H1 (cell line): Measurements from ENCODE around the gene ANKRD11. TPM values are rescaled to one million over a fixed set of nuclear protein-coding genes. Genes with fewer than 3 reads are reported as not detected.
"Not testable (repeated sequence)": the region's sequence is repeated elsewhere in the genome, so short reads cannot be mapped to it uniquely, and the experiment has no call there.

Source experiments
- CTCF ChIA-PET: fragments of 300-600 bp; sonication (Branson Sonifier 250); formaldehyde crosslinking; loops from one replicate; lab custom pipeline; 2021; ENCODE audit not compliant: partially characterized antibody; lab: Charles Lee
- POLR2A ChIA-PET: fragments of 300-600 bp; sonication (Branson Sonifier 250); formaldehyde crosslinking; loops from one replicate; lab custom pipeline; 2021; ENCODE audit warnings: inconsistent platforms; ENCODE audit not compliant: partially characterized antibody; lab: Charles Lee
- DNase-seq, 2 experiments: peaks; one replicate each; pipeline versions ENCODE4 v3.0.0 to v3.0.0-alpha.2; 2010 to 2022; ENCODE audit warnings: low spot score in 2 of 2, low read depth in 1 of 2, mixed read lengths in 1 of 2
- FAIRE-seq: peaks from 2 replicates; lab custom pipeline; 2011; peaks lifted over from hg19 to GRCh38; lab: Jason Lieb, UNC
- H2AFZ ChIP-seq: 2 replicates; pipeline ENCODE4 v1.8.1; 2012; ENCODE audit warnings: low read length, inconsistent platforms
- H2AK5ac ChIP-seq: 2 replicates; pipeline ENCODE4 v1.6.1; 2013; ENCODE audit warnings: low read depth, low read length
- H2BK120ac ChIP-seq: replicated peaks from 2 replicates; pipeline ENCODE3; 2013; ENCODE audit warnings: low read depth, low read length, inconsistent platforms
- H2BK12ac ChIP-seq: 2 replicates; pipeline ENCODE4 v1.6.1; 2013; ENCODE audit warnings: low read depth, low read length
- H2BK15ac ChIP-seq: 2 replicates; pipeline ENCODE4 v1.6.1; 2013; ENCODE audit warnings: low read length
- H2BK20ac ChIP-seq: 2 replicates; pipeline ENCODE4 v1.6.1; 2013; ENCODE audit warnings: low read length
- H2BK5ac ChIP-seq: 2 replicates; pipeline ENCODE4 v1.6.1; 2013; ENCODE audit warnings: low read depth, low read length
- H3K14ac ChIP-seq: 2 replicates; pipeline ENCODE4 v1.6.1; 2013; ENCODE audit warnings: inconsistent platforms; ENCODE audit not compliant: insufficient read length
- H3K18ac ChIP-seq: 2 replicates; pipeline ENCODE4 v1.6.1; 2013; ENCODE audit warnings: low read length; ENCODE audit errors: extremely low read depth
- H3K23ac ChIP-seq: 2 replicates; pipeline ENCODE4 v1.6.1; 2013; ENCODE audit warnings: inconsistent platforms; ENCODE audit not compliant: insufficient read length
- H3K23me2 ChIP-seq: 2 replicates; pipeline ENCODE4 v1.6.1; 2013; ENCODE audit warnings: low read depth, low read length
- H3K27ac ChIP-seq: 2 replicates; pipeline ENCODE4 v1.6.1; 2011; ENCODE audit warnings: low read depth, low read length, inconsistent platforms
- H3K27me3 ChIP-seq, 4 experiments: replicated peaks in 1 of 4; 1 replicate in 1 of 4; 2 replicates in 3 of 4; pipeline versions ENCODE4 v1.6.1 to v1.8.1; 2011 to 2013; ENCODE audit warnings: low read length in 3 of 4, mild to moderate bottlenecking in 3 of 4, inconsistent platforms in 2 of 4, mixed read lengths in 2 of 4, moderate library complexity in 1 of 4; ENCODE audit not compliant: control insufficient read depth in 3 of 4, insufficient read depth in 3 of 4; ENCODE audit errors: extremely low read depth in 1 of 4
- H3K36me3 ChIP-seq, 4 experiments: 2 replicates each; pipeline versions ENCODE4 v1.6.1 to v1.8.1; 2011 to 2013; ENCODE audit warnings: mild to moderate bottlenecking in 4 of 4, low read length in 3 of 4, moderate library complexity in 2 of 4, control low read depth in 1 of 4, inconsistent platforms in 1 of 4; ENCODE audit not compliant: insufficient read depth in 4 of 4, control insufficient read depth in 2 of 4
- H3K4ac ChIP-seq: replicated peaks from 2 replicates; pipeline ENCODE3; 2013; ENCODE audit warnings: low read length, low read depth, mixed read lengths, inconsistent platforms; ENCODE audit not compliant: insufficient read length
- H3K4me1 ChIP-seq, 4 experiments: replicated peaks in 1 of 4; 1 replicate in 1 of 4; 2 replicates in 3 of 4; pipeline versions ENCODE4 v1.6.1 to v1.8.1; 2011 to 2013; ENCODE audit warnings: low read length in 3 of 4, inconsistent platforms in 2 of 4, mixed read lengths in 1 of 4; ENCODE audit not compliant: insufficient read depth in 4 of 4, control insufficient read depth in 3 of 4
- H3K4me2 ChIP-seq, 2 experiments: 2 replicates each; pipeline versions ENCODE4 v1.6.1 to v1.8.1; 2011 to 2013; ENCODE audit warnings: low read depth in 2 of 2, low read length in 2 of 2, control low read depth in 1 of 2, inconsistent platforms in 1 of 2, mild to moderate bottlenecking in 1 of 2; ENCODE audit not compliant: insufficient read depth in 1 of 2
- H3K4me3 ChIP-seq, 4 experiments: fragments of 200-600, 300-600 bp in 1 of 4; sonication (generic), shearing (Covaris generic), sonication (Bioruptor Twin) in 1 of 4; 2 replicates each; pipeline versions ENCODE4 v1.5.1 to v1.8.1; 2011 to 2016; ENCODE audit warnings: low read length in 4 of 4, low read depth in 3 of 4, control low read depth in 2 of 4, inconsistent platforms in 2 of 4, mild to moderate bottlenecking in 2 of 4, mixed read lengths in 1 of 4, moderate library complexity in 1 of 4; ENCODE audit not compliant: insufficient read depth in 2 of 4; ENCODE audit errors: extremely low read depth in 1 of 4
- H3K56ac ChIP-seq: replicated peaks from 2 replicates; pipeline ENCODE3; 2013; ENCODE audit warnings: low read depth, mild to moderate bottlenecking, mixed read lengths, low read length, inconsistent platforms; ENCODE audit not compliant: insufficient read length
- H3K79me1 ChIP-seq: 2 replicates; pipeline ENCODE4 v1.6.1; 2013; ENCODE audit warnings: low read depth, low read length, control low read depth
- H3K79me2 ChIP-seq, 2 experiments: 2 replicates each; pipeline versions ENCODE4 v1.6.1 to v1.8.1; 2012 to 2013; ENCODE audit warnings: low read length in 2 of 2, mild to moderate bottlenecking in 2 of 2, inconsistent platforms in 1 of 2; ENCODE audit not compliant: insufficient read depth in 2 of 2, control insufficient read depth in 1 of 2
- H3K9ac ChIP-seq, 4 experiments: replicated peaks in 1 of 4; 1 replicate in 1 of 4; 2 replicates in 3 of 4; pipeline versions ENCODE4 v1.6.1 to v1.8.1; 2011 to 2013; ENCODE audit warnings: low read depth in 3 of 4, low read length in 3 of 4, control low read depth in 2 of 4, mild to moderate bottlenecking in 2 of 4, moderate library complexity in 2 of 4, inconsistent platforms in 1 of 4; ENCODE audit errors: extremely low read depth in 1 of 4
- H3K9me3 ChIP-seq, 2 experiments: 2 replicates each; pipeline versions ENCODE4 v1.6.1 to v1.8.1; 2012 to 2013; ENCODE audit warnings: mild to moderate bottlenecking in 2 of 2, moderate library complexity in 2 of 2, control low read depth in 1 of 2, inconsistent platforms in 1 of 2, low read depth in 1 of 2, low read length in 1 of 2, mixed read lengths in 1 of 2; ENCODE audit not compliant: insufficient read depth in 2 of 2
- H4K20me1 ChIP-seq, 2 experiments: replicated peaks in 1 of 2; 2 replicates each; pipeline versions ENCODE3 to v1.8.1; 2011 to 2013; ENCODE audit warnings: inconsistent platforms in 2 of 2, low read length in 2 of 2, mild to moderate bottlenecking in 1 of 2; ENCODE audit not compliant: insufficient read depth in 2 of 2, control insufficient read depth in 1 of 2
- H4K5ac ChIP-seq: 2 replicates; pipeline ENCODE4 v1.6.1; 2013; ENCODE audit warnings: low read length, low read depth, mixed read lengths, inconsistent platforms; ENCODE audit not compliant: insufficient read length
- H4K8ac ChIP-seq: 2 replicates; pipeline ENCODE4 v1.8.0; 2013; ENCODE audit warnings: mild to moderate bottlenecking, moderate library complexity, low read length, inconsistent platforms; ENCODE audit not compliant: insufficient read depth; ENCODE audit errors: extremely low read depth
- H4K91ac ChIP-seq: replicated peaks from 2 replicates; pipeline ENCODE3; 2013; ENCODE audit warnings: low read length, mixed read lengths, inconsistent platforms; ENCODE audit not compliant: insufficient read length
- WGBS, 2 experiments: shearing (Covaris generic) in 1 of 2; methylation state at CpG; one replicate each; pipeline versions ENCODE4 v1.1.6 to v1.1.7; 2013 to 2015; ENCODE audit warnings: low lambda C conversion rate in 2 of 2, mixed read lengths in 2 of 2, inconsistent platforms in 1 of 2, low coverage in 1 of 2, missing lambda C conversion rate in 1 of 2; ENCODE audit not compliant: insufficient replicate concordance in 2 of 2, insufficient coverage in 1 of 2, insufficient read length in 1 of 2; ENCODE audit errors: extremely low coverage in 1 of 2, missing lambda C conversion rate in 1 of 2; 5-methylcytosine and 5-hydroxymethylcytosine counted together
- polyA plus RNA-seq, 7 experiments: library from polyadenylated mRNA; depleted of rRNA in 3 of 7; stranded (reverse) in 5 of 7; unstranded in 2 of 7; fragments of >200 nt in 5 of 7; fragments of 200-250 nt in 2 of 7; gene quantifications; 1 replicate in 5 of 7; 2 replicates in 1 of 7; 4 replicates in 1 of 7; pipeline versions ENCODE4 v1.2.1 to v1.2.3, GENCODE V29; 2011 to 2013; ENCODE audit warnings: missing spikeins in 2 of 7, mixed read lengths in 2 of 7
- total RNA-seq: library from RNA; stranded (reverse); fragmentation: NEBNext Ultra II Directional; extraction: Animal tissue kit (Norgen Biotek cat#: 25700); gene quantifications from 2 replicates; pipeline ENCODE4 v1.2.1, GENCODE V29; 2021

ANKRD11 gene
- total and polyA plus RNA-seq, 2 of the 8 experiments (the other 6 are each of a cell fraction or from before 2014, with no cell fraction given): 46.5 to 142 TPM

- WGBS, 2 experiments: 40% methylated on average over 11 of the region's 14 CpGs; no CpG with 5 or more reads in 1 of the 2 experiments
- H3K9me3 ChIP-seq, H3K56ac ChIP-seq, H2AFZ ChIP-seq, H4K5ac ChIP-seq, H2BK120ac ChIP-seq, H3K23me2 ChIP-seq, H3K36me3 ChIP-seq, H3K27me3 ChIP-seq, FAIRE-seq, H3K23ac ChIP-seq, H2BK20ac ChIP-seq, H4K8ac ChIP-seq, DNase-seq, H3K4ac ChIP-seq, H2BK15ac ChIP-seq, H3K14ac ChIP-seq: not testable (repeated sequence)
- Histone ChIP-seq H4K91ac (peak overlapping the region; percentile 87), H2AK5ac (peak overlapping the region; percentile 98), H3K4me2 (peak overlapping the region; percentile 14 to 64; a peak in 2 of 4 replicates), H3K79me2 (peaks cover 33 to 97% of the 10 kb centered on the region in 2 experiments), H3K79me1 (peaks cover 28% of the 10 kb centered on the region), H3K18ac (peak overlapping the region; percentile 39; the same call in 1 of the 2 replicates), H3K27ac (peak overlapping the region; percentile 68; the same call in 1 of the 2 replicates), H4K20me1 (peaks cover 45 to 49% of the 10 kb centered on the region in 2 experiments), H3K4me1 (peaks cover 14 to 37% (median 24%) of the 10 kb centered on the region in 4 experiments), H2BK12ac (peak overlapping the region; percentile 98; the same call in 1 of the 2 replicates), H3K9ac (peak overlapping the region in 2 of 4 experiments; percentile 10 to 62; a peak in 1 of 7 replicates), H3K4me3 (peak overlapping the region in 1 of 4 experiments; percentile 23; a peak in 1 of 8 replicates), H2BK5ac (peak overlapping the region; percentile 92)
- POLR2A ChIA-PET: interaction anchor here (0.9 to 2.6 kb wide), 8 partner anchors 8 to 126 kb away, joined by 3 to 8 read pairs (median 4); no protein-coding TSS in a partner anchor
- CTCF ChIA-PET: interaction anchor here (0.8 to 1.7 kb wide), 7 partner anchors 10 to 98 kb away, joined by 3 to 4 read pairs (median 4); no protein-coding TSS in a partner anchor
These were observed 127.7 kb downstream of the ANKRD11 start for GRCh38 chr16:89362540-89363223.
